CD4-positive, CD25-positive, alpha-beta regulatory T cell (primary cell): ENCODE results near the gene GET4. TPM values are rescaled to one million over a fixed set of nuclear protein-coding genes. Genes with fewer than 3 reads are reported as not detected.

Experiments used
- ATAC-seq, 2 donors: fragments of 150-1000 bp; cut with Tn5 transposase; one replicate each; pipeline ENCODE4 v1.10.0; 2021; ENCODE audit warnings: low read depth in 2 of 2, moderate number of reproducible peaks in 2 of 2, moderate library complexity in 1 of 2
- DNase-seq, 3 donors: peaks; one replicate each; pipeline versions ENCODE4 v3.0.0 to v3.0.0-alpha.2; 2012 to 2022; ENCODE audit warnings: mixed read lengths in 1 of 3
- H3K27ac ChIP-seq: one replicate; pipeline ENCODE4 v1.7.0; 2013; ENCODE audit warnings: mild to moderate bottlenecking, low read length; ENCODE audit not compliant: insufficient read depth, poor library complexity, severe bottlenecking
- H3K27me3 ChIP-seq: one replicate; pipeline ENCODE4 v1.7.0; 2013; ENCODE audit warnings: low read length; ENCODE audit not compliant: control insufficient read depth, insufficient read depth
- H3K36me3 ChIP-seq: one replicate; pipeline ENCODE4 v1.7.0; 2013; ENCODE audit warnings: mild to moderate bottlenecking, low read length, moderate library complexity; ENCODE audit not compliant: control insufficient read depth, insufficient read depth
- H3K4me1 ChIP-seq: 2 replicates; pipeline ENCODE4 v1.7.0; 2013; ENCODE audit warnings: mild to moderate bottlenecking, low read length; ENCODE audit not compliant: insufficient read depth, control insufficient read depth, poor library complexity, severe bottlenecking
- H3K4me3 ChIP-seq: one replicate; pipeline ENCODE4 v1.7.0; 2013; ENCODE audit warnings: low read depth, mild to moderate bottlenecking, low read length, moderate library complexity
- H3K9me3 ChIP-seq, 2 experiments: 1 replicate in 1 of 2; 2 replicates in 1 of 2; pipeline ENCODE4 v1.7.0; 2013; ENCODE audit warnings: low read length in 2 of 2, mild to moderate bottlenecking in 1 of 2, moderate library complexity in 1 of 2; ENCODE audit not compliant: control insufficient read depth in 2 of 2
- H3K27ac Mint-ChIP-seq, 3 donors: one replicate each; pipeline ENCODE4 v1.8.0; 2020 to 2022; ENCODE audit warnings: mild to moderate bottlenecking in 3 of 3, mixed read lengths in 3 of 3, moderate library complexity in 2 of 3
- H3K27me3 Mint-ChIP-seq: one replicate; pipeline ENCODE4 v1.8.0; 2022; ENCODE audit warnings: mild to moderate bottlenecking, mixed read lengths
- H3K36me3 Mint-ChIP-seq: one replicate; pipeline ENCODE4 v1.8.0; 2020; ENCODE audit warnings: mixed read lengths
- H3K4me1 Mint-ChIP-seq, 4 donors: one replicate each; pipeline ENCODE4 v1.8.0; 2020 to 2022; ENCODE audit warnings: mixed read lengths in 4 of 4, mild to moderate bottlenecking in 1 of 4
- H3K4me3 Mint-ChIP-seq, 4 donors: one replicate each; pipeline ENCODE4 v1.8.0; 2020 to 2022; ENCODE audit warnings: mild to moderate bottlenecking in 4 of 4, mixed read lengths in 4 of 4, moderate library complexity in 3 of 4
- H3K9me3 Mint-ChIP-seq, 7 donors: one replicate each; pipeline ENCODE4 v1.8.0; 2020 to 2022; ENCODE audit warnings: mixed read lengths in 7 of 7, mild to moderate bottlenecking in 3 of 7, moderate library complexity in 2 of 7
- polyA plus RNA-seq, 4 donors: library from polyadenylated mRNA; unstranded; fragments of 300-500 nt; fragmentation: Illumina TruSeq; gene quantifications; one replicate each; pipeline ENCODE4 v1.2.3, GENCODE V29; 2021
- total RNA-seq: library from RNA; stranded (reverse); gene quantifications from one replicate; pipeline ENCODE4 v1.2.3, GENCODE V29; 2022

Gene GET4
- total RNA-seq (67.8 TPM), polyA plus RNA-seq (10 to 100 TPM; 23.9 to 30.8 (median 28.4) TPM)

- peak; percentile 94 to 99 (median 96) for DNase-seq
- Histone ChIP-seq H3K4me3 (no peak within 1 kb of the TSS), H3K4me1 (peaks cover 27% of the 10 kb centered on the region), H3K9me3 (no peaks in the 10 kb centered on the region), H3K36me3 (peaks cover 17% of the 10 kb centered on the region), H3K27ac (peak within 1 kb of the TSS; percentile 80), H3K27me3 (no peaks in the 10 kb centered on the region)
- Mint-ChIP-seq H3K27ac (peak within 1 kb of the TSS; percentile 86 to 97 (median 88)), H3K4me1 (peaks cover 14 to 43% (median 21%) of the 10 kb centered on the region in 4 donors), H3K4me3 (peak within 1 kb of the TSS; percentile 60 to 96 (median 92)), H3K36me3 (peaks cover 19% of the 10 kb centered on the region), H3K27me3 (no peaks in the 10 kb centered on the region), H3K9me3 (no peaks in the 10 kb centered on the region)
- peak; percentile 77 to 79 for ATAC-seq
Measured at GRCh38 chr7:876077-876971, at the start of gene GET4. TSS of gene GET4 (plus strand) at chr7:876554. CDS start at chr7:876646, 92 bp downstream.

GRCh38 chr7:828793-829561, 47.4 kb upstream of the GET4 start:
- peaks cover 10% of the 10 kb centered on the region for H3K36me3 Mint-ChIP-seq
- H3K4me1 Mint-ChIP-seq = peaks cover 26 to 69% (median 51%) of the 10 kb centered on the region in 4 donors
- H3K27ac Mint-ChIP-seq = peak overlapping the region in 2 of 3 donors; percentile 58 to 66
- H3K27me3 ChIP-seq = no peaks in the 10 kb centered on the region
- peaks cover 29% of the 10 kb centered on the region for H3K4me1 ChIP-seq
- H3K4me3 ChIP-seq = no peak overlapping the region
- peaks cover 0 to 2% (median 0%) of the 10 kb centered on the region in 7 donors for H3K9me3 Mint-ChIP-seq
- H3K27ac ChIP-seq = no peak overlapping the region
- H3K27me3 Mint-ChIP-seq = no peaks in the 10 kb centered on the region
- peaks cover 5% of the 10 kb centered on the region for H3K36me3 ChIP-seq
- no peak for DNase-seq
- no peak for ATAC-seq
- peak overlapping the region in 1 of 4 donors; percentile 35 for H3K4me3 Mint-ChIP-seq
- no peaks in the 10 kb centered on the region for H3K9me3 ChIP-seq

GRCh38 chr7:830069-830468, 46.3 kb upstream of the GET4 start:
- ATAC-seq (no peak), DNase-seq (no peak)
- H3K9me3 ChIP-seq = no peaks in the 10 kb centered on the region
- peak overlapping the region in 3 of 4 donors; percentile 28 to 52 (median 42) for H3K4me3 Mint-ChIP-seq
- no peak overlapping the region for H3K4me3 ChIP-seq
- no peak overlapping the region for H3K27ac ChIP-seq
- H3K4me1 ChIP-seq = peaks cover 29% of the 10 kb centered on the region
- peak overlapping the region; percentile 87 to 95 (median 89) for H3K27ac Mint-ChIP-seq
- no peaks in the 10 kb centered on the region for H3K27me3 Mint-ChIP-seq
- H3K9me3 Mint-ChIP-seq = peaks cover 0 to 2% (median 0%) of the 10 kb centered on the region in 7 donors
- H3K36me3 Mint-ChIP-seq = peaks cover 8% of the 10 kb centered on the region
- peaks cover 5% of the 10 kb centered on the region for H3K36me3 ChIP-seq
- H3K4me1 Mint-ChIP-seq = peaks cover 21 to 66% (median 46%) of the 10 kb centered on the region in 4 donors
- H3K27me3 ChIP-seq = no peaks in the 10 kb centered on the region

- H3K27ac Mint-ChIP-seq = peak overlapping the region; percentile 87 to 98 (median 95)
- peak; percentile 52 to 62 for ATAC-seq
Measured at GRCh38 chr7:831596-832166, 44.7 kb upstream of the GET4 start.

GRCh38 chr7:832167-832967, 44.0 kb upstream of the GET4 start, which contains the start of gene SUN1:
TSS of gene SUN1 (plus strand) at chr7:832476. CDS start at chr7:832525, 49 bp downstream.
- Mint-ChIP-seq H3K4me1 (peaks cover 17 to 75% (median 48%) of the 10 kb centered on the region in 4 donors), H3K4me3 (peak within 1 kb of the TSS; percentile 81 to 93 (median 90)), H3K36me3 (peaks cover 12% of the 10 kb centered on the region), H3K27ac (peak within 1 kb of the TSS; percentile 87 to 98 (median 95)), H3K27me3 (no peaks in the 10 kb centered on the region), H3K9me3 (peaks cover 0 to 2% (median 0%) of the 10 kb centered on the region in 7 donors)
- H3K27ac ChIP-seq = peak within 1 kb of the TSS; percentile 81
- ATAC-seq (peak; percentile 79), DNase-seq (peak; percentile 22 to 79 (median 59))
- H3K4me3 ChIP-seq = peak within 1 kb of the TSS; percentile 79
- no peaks in the 10 kb centered on the region for H3K27me3 ChIP-seq
- peaks cover 29% of the 10 kb centered on the region for H3K4me1 ChIP-seq
- peaks cover 8% of the 10 kb centered on the region for H3K36me3 ChIP-seq
- H3K9me3 ChIP-seq = no peaks in the 10 kb centered on the region

More at GRCh38 chr7:831596-832166, 44.7 kb upstream of the GET4 start:
- H3K36me3 ChIP-seq = peaks cover 5% of the 10 kb centered on the region
- Mint-ChIP-seq H3K27me3 (no peaks in the 10 kb centered on the region), H3K4me3 (peak overlapping the region; percentile 81 to 93 (median 90)), H3K4me1 (peaks cover 17 to 70% (median 47%) of the 10 kb centered on the region in 4 donors), H3K36me3 (peaks cover 5% of the 10 kb centered on the region), H3K9me3 (peaks cover 0 to 2% (median 0%) of the 10 kb centered on the region in 7 donors)
- H3K4me3 ChIP-seq = peak overlapping the region; percentile 79
- no peaks in the 10 kb centered on the region for H3K9me3 ChIP-seq
- H3K4me1 ChIP-seq = peaks cover 29% of the 10 kb centered on the region
- H3K27me3 ChIP-seq = no peaks in the 10 kb centered on the region
- peak overlapping the region; percentile 81 for H3K27ac ChIP-seq
- peak in 2 of 3 donors; percentile 30 to 68 for DNase-seq

GRCh38 chr7:832968-833424, 43.4 kb upstream of the GET4 start:
- H3K4me3 ChIP-seq = peak overlapping the region; percentile 79
- ATAC-seq (no peak), DNase-seq (no peak)
- no peaks in the 10 kb centered on the region for H3K27me3 ChIP-seq
- H3K27ac Mint-ChIP-seq = peak overlapping the region; percentile 87 to 98 (median 95)
- peaks cover 29% of the 10 kb centered on the region for H3K4me1 ChIP-seq
- H3K9me3 Mint-ChIP-seq = peaks cover 0 to 2% (median 0%) of the 10 kb centered on the region in 7 donors
- H3K36me3 Mint-ChIP-seq = peaks cover 15% of the 10 kb centered on the region
- peaks cover 17 to 78% (median 49%) of the 10 kb centered on the region in 4 donors for H3K4me1 Mint-ChIP-seq
- peak overlapping the region; percentile 81 to 93 (median 90) for H3K4me3 Mint-ChIP-seq
- no peaks in the 10 kb centered on the region for H3K27me3 Mint-ChIP-seq
- peaks cover 12% of the 10 kb centered on the region for H3K36me3 ChIP-seq
- H3K27ac ChIP-seq = peak overlapping the region; percentile 81
- no peaks in the 10 kb centered on the region for H3K9me3 ChIP-seq
